ENCODE measurements around the gene UNC13C.

UNC13C gene

DNA sequence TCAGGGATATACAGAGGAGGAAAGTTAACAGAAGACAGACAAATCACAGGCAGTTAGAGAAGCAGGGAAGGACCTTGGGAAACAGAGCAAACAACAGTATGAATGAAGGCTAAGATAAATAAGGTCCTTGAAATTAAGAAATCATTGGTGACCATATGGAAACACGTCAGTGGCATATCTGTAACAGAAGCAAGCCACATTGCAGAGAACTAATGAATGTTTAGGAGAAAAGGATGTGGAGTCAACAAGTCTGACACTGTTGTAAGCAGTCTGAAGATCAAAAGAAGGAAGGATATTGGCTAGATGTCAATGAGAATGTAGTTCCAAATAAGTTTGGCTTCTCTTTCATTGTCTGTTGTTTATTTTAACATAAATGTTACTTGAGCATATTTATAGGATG lies 542.4 kb downstream of the UNC13C start:
- TF ChIP-seq POLR2AphosphoS5 (IDR thresholded peaks at IDR 0.05; ENCODE audit: low read depth) (no peak), GABPA (IDR thresholded peaks at IDR 0.05; ENCODE audit: low read depth) (no peak), SPI1 (IDR thresholded peaks at IDR 0.05; ENCODE audit: borderline replicate concordance, low read depth) (no peak)
- TF ChIP-seq, protein P1, sequence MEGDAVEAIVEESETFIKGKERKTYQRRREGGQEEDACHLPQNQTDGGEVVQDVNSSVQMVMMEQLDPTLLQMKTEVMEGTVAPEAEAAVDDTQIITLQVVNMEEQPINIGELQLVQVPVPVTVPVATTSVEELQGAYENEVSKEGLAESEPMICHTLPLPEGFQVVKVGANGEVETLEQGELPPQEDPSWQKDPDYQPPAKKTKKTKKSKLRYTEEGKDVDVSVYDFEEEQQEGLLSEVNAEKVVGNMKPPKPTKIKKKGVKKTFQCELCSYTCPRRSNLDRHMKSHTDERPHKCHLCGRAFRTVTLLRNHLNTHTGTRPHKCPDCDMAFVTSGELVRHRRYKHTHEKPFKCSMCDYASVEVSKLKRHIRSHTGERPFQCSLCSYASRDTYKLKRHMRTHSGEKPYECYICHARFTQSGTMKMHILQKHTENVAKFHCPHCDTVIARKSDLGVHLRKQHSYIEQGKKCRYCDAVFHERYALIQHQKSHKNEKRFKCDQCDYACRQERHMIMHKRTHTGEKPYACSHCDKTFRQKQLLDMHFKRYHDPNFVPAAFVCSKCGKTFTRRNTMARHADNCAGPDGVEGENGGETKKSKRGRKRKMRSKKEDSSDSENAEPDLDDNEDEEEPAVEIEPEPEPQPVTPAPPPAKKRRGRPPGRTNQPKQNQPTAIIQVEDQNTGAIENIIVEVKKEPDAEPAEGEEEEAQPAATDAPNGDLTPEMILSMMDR (IDR thresholded peaks at IDR 0.05; ENCODE audit: insufficient read depth, low read length), result no peak
- TF ChIP-seq, protein P2, sequence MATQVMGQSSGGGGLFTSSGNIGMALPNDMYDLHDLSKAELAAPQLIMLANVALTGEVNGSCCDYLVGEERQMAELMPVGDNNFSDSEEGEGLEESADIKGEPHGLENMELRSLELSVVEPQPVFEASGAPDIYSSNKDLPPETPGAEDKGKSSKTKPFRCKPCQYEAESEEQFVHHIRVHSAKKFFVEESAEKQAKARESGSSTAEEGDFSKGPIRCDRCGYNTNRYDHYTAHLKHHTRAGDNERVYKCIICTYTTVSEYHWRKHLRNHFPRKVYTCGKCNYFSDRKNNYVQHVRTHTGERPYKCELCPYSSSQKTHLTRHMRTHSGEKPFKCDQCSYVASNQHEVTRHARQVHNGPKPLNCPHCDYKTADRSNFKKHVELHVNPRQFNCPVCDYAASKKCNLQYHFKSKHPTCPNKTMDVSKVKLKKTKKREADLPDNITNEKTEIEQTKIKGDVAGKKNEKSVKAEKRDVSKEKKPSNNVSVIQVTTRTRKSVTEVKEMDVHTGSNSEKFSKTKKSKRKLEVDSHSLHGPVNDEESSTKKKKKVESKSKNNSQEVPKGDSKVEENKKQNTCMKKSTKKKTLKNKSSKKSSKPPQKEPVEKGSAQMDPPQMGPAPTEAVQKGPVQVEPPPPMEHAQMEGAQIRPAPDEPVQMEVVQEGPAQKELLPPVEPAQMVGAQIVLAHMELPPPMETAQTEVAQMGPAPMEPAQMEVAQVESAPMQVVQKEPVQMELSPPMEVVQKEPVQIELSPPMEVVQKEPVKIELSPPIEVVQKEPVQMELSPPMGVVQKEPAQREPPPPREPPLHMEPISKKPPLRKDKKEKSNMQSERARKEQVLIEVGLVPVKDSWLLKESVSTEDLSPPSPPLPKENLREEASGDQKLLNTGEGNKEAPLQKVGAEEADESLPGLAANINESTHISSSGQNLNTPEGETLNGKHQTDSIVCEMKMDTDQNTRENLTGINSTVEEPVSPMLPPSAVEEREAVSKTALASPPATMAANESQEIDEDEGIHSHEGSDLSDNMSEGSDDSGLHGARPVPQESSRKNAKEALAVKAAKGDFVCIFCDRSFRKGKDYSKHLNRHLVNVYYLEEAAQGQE (IDR thresholded peaks at IDR 0.05; ENCODE audit: insufficient replicate concordance, low read depth), result no peak
- no peak for DNase-seq (ENCODE audit: low read depth in 1 of 2, low spot score in 1 of 2)
- no peak overlapping the region for H3K27ac ChIP-seq (replicated peaks)

DNA sequence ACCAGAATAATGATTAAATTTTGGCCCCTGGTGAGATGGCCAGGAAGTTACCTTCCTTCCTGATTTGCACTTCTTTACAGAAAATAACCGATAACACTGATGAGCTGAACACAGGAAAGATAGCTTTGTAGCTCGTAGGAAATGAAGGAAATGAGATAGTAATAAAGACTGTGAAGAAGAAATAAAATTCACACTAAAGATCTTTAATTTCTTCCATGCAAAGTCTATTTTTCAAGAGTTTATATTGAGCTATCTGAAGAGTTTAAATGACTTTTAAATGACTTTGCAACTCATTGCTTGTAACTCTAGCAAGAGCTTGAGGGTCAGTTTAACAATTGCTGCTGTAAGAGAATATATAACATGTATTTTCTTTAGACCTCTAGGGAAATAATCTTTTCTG lies 543.0 kb downstream of the UNC13C start:
- H3K27me3 ChIP-seq (ENCODE audit: insufficient read depth, poor library complexity, severe bottlenecking), result no peaks in the 10 kb centered on the region
- no peak for TF ChIP-seq POLR2AphosphoS5 (IDR thresholded peaks at IDR 0.05; ENCODE audit: low read depth)
- TF ChIP-seq, protein P1 (IDR thresholded peaks at IDR 0.05; ENCODE audit: insufficient read depth, low read length), result no peak
- no peak for TF ChIP-seq GABPA (IDR thresholded peaks at IDR 0.05; ENCODE audit: low read depth)
- TF ChIP-seq, protein P2 (IDR thresholded peaks at IDR 0.05; ENCODE audit: insufficient replicate concordance, low read depth), result no peak
- TF ChIP-seq SPI1 (IDR thresholded peaks at IDR 0.05; ENCODE audit: borderline replicate concordance, low read depth), result no peak
- H3K4me3 ChIP-seq (replicated peaks; ENCODE audit: insufficient read depth, low read length), result no peak overlapping the region
- no peak overlapping the region for H3K27ac ChIP-seq (replicated peaks)
- DNase-seq (ENCODE audit: low read depth in 1 of 2, low spot score in 1 of 2), result no peak

More for the DNA sequence above, 542.4 kb downstream of the UNC13C start:
- Histone ChIP-seq H3K4me3 (replicated peaks; ENCODE audit: insufficient read depth, low read length) (no peak overlapping the region), H3K27me3 (ENCODE audit: insufficient read depth, poor library complexity, severe bottlenecking) (no peaks in the 10 kb centered on the region)

DNA sequence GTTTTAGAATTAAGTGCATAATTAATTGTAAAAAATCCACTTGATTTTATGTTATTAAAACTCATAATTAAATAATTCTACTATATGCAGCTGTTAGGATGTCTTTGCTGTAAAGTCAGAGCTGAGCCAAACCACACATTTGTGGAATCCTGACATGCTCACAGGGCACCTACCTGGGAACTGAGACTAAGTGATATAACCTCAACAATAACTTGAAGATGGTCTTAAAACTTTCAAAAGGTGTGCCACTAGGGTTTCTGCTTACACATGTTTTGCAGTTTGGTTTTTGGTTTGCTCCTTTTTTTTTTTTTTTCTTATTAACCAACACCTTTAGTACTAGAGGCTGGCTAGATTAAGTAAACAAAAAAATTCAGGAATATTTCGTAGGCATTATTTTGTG lies 549.8 kb downstream of the UNC13C start:
- TF ChIP-seq, protein P1 (IDR thresholded peaks at IDR 0.05; ENCODE audit: insufficient read depth, low read length), result no peak
- TF ChIP-seq, protein P2 (IDR thresholded peaks at IDR 0.05; ENCODE audit: insufficient replicate concordance, low read depth), result no peak
- no peak for TF ChIP-seq POLR2AphosphoS5 (IDR thresholded peaks at IDR 0.05; ENCODE audit: low read depth)
- no peak for TF ChIP-seq GABPA (IDR thresholded peaks at IDR 0.05; ENCODE audit: low read depth)
- no peak for TF ChIP-seq SPI1 (IDR thresholded peaks at IDR 0.05; ENCODE audit: borderline replicate concordance, low read depth)
- H3K4me3 ChIP-seq (replicated peaks; ENCODE audit: insufficient read depth, low read length), result no peak overlapping the region
- H3K27ac ChIP-seq (replicated peaks), result no peak overlapping the region
- DNase-seq (ENCODE audit: low read depth in 1 of 2, low spot score in 1 of 2), result no peak
- no peaks in the 10 kb centered on the region for H3K27me3 ChIP-seq (ENCODE audit: insufficient read depth, poor library complexity, severe bottlenecking)
